Breast epithelium (tissue), 3 donors: ENCODE results near the gene CCNT1.

Experiments
- CTCF ChIP-seq, 3 donors: fragments of 450-650 bp; IDR thresholded peaks; one replicate each; pipeline ENCODE4 v1.5.1; 2016 to 2017; ENCODE audit warnings: antibody characterized with exemption in 3 of 3, mild to moderate bottlenecking in 3 of 3, moderate library complexity in 3 of 3
- POLR2A ChIP-seq: fragments of 450-650 bp; IDR thresholded peaks from one replicate; pipeline ENCODE4 v1.6.1; 2016; ENCODE audit warnings: antibody characterized with exemption, mild to moderate bottlenecking, moderate library complexity
- POLR2AphosphoS5 ChIP-seq, 3 donors: sonication (generic); formaldehyde crosslinking; IDR thresholded peaks; one replicate each; pipeline ENCODE4 v1.6.1; 2017; ENCODE audit warnings: antibody characterized with exemption in 3 of 3

- TF ChIP-seq CTCF (IDR thresholded peaks at IDR 0.05) (no peak), POLR2A (no peak), POLR2AphosphoS5 (IDR thresholded peaks at IDR 0.05) (no peak)
Observed at GRCh38 chr12:48765753-48766162, 49.3 kb upstream of the CCNT1 start.
